NB4 (cell line): ENCODE measurements around the gene ZNF428.
"Not testable (repeated sequence)": the region's sequence is repeated elsewhere in the genome, so short reads cannot be mapped to it uniquely, and the experiment has no call there.

Experiments used
- MYC ChIP-seq: IDR thresholded peaks from 2 replicates; pipeline ENCODE4 v1.6.1; 2011; ENCODE audit warnings: low read depth, low read length
- POLR2A ChIP-seq: IDR thresholded peaks from 2 replicates; pipeline ENCODE4 v1.6.1; 2011; ENCODE audit warnings: mild to moderate bottlenecking; ENCODE audit not compliant: insufficient read length; ENCODE audit errors: extremely low read depth
- TF ChIP-seq, protein P1 (sequence below): IDR thresholded peaks from one replicate; pipeline ENCODE4 v1.5.1; 2012; ENCODE audit warnings: low read depth, low read length
- TF ChIP-seq, protein P2 (sequence below): IDR thresholded peaks from 2 replicates; pipeline ENCODE4 v1.6.1; 2011; ENCODE audit warnings: low read depth, low read length

DNA sequence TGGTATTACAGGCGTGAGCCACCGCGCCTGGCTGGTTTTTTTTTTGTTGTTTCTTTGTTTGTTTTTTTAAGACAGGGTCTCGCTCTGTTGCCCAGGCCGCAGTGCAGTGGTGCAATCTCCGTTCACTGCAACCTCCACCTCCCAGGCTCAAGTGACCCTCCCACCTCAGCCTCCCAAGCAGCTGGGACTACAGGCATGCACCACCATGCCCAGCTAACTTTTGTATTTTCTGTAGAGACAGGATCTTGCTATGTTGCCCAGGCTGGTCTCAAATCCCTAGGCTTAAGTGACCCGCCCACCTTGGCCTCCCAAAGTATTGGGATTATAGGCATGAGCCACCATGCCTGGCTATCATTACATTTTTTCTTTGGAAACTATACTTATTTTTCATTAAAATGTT is 30.8 kb upstream of the ZNF428 start:
- TF ChIP-seq POLR2A, MYC: not testable (repeated sequence)
- TF ChIP-seq, protein P1, sequence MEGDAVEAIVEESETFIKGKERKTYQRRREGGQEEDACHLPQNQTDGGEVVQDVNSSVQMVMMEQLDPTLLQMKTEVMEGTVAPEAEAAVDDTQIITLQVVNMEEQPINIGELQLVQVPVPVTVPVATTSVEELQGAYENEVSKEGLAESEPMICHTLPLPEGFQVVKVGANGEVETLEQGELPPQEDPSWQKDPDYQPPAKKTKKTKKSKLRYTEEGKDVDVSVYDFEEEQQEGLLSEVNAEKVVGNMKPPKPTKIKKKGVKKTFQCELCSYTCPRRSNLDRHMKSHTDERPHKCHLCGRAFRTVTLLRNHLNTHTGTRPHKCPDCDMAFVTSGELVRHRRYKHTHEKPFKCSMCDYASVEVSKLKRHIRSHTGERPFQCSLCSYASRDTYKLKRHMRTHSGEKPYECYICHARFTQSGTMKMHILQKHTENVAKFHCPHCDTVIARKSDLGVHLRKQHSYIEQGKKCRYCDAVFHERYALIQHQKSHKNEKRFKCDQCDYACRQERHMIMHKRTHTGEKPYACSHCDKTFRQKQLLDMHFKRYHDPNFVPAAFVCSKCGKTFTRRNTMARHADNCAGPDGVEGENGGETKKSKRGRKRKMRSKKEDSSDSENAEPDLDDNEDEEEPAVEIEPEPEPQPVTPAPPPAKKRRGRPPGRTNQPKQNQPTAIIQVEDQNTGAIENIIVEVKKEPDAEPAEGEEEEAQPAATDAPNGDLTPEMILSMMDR = not testable (repeated sequence)
- TF ChIP-seq, protein P2, sequence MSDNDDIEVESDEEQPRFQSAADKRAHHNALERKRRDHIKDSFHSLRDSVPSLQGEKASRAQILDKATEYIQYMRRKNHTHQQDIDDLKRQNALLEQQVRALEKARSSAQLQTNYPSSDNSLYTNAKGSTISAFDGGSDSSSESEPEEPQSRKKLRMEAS = not testable (repeated sequence)
